Caco-2 (cell line): ENCODE results near the gene YES1. TPM values are rescaled to one million over a fixed set of nuclear protein-coding genes. Genes with fewer than 3 reads are reported as not detected.
A peak's percentile ranks its signal among the peaks of the same experiment; 100 is the strongest.

Source experiments
- BruUV-seq: library from RNA; stranded (reverse); fragments of 400-500 nt; replicated peaks from 2 replicates; lab custom pipeline; 2021; lab: Mats Ljungman, UMichigan
- CTCF ChIA-PET: fragments of 300-600 bp; sonication (Branson Sonifier 250); formaldehyde crosslinking; loops from one replicate; lab custom pipeline; 2022; ENCODE audit warnings: antibody characterized with exemption; lab: Charles Lee
- POLR2A ChIA-PET: fragments of 300-600 bp; sonication (Branson Sonifier 250); formaldehyde crosslinking; loops from one replicate; lab custom pipeline; 2022; ENCODE audit warnings: antibody characterized with exemption; lab: Charles Lee
- DNase-seq, 2 experiments: peaks; one replicate each; pipeline versions ENCODE4 v3.0.0 to v3.0.0-alpha.2; 2020 to 2022
- H3K27me3 ChIP-seq: replicated peaks from 2 replicates; pipeline ENCODE4 v1.6.0; 2011; ENCODE audit warnings: low read length; ENCODE audit not compliant: control insufficient read depth, insufficient read depth
- H3K36me3 ChIP-seq: 2 replicates; pipeline ENCODE4 v1.5.1; 2011; ENCODE audit warnings: low read length; ENCODE audit not compliant: control insufficient read depth, insufficient read depth
- H3K4me1 ChIP-seq: fragments of 250-450 bp; sonication (Bioruptor Pico); 2 replicates; pipeline ENCODE4 v1.5.1; 2020; ENCODE audit warnings: mild to moderate bottlenecking
- H3K4me3 ChIP-seq: 2 replicates; pipeline ENCODE4 v1.5.1; 2011; ENCODE audit warnings: low read depth, mild to moderate bottlenecking, control low read depth, low read length
- H3K9me3 ChIP-seq: fragments of 250-450 bp; sonication (Bioruptor Pico); 2 replicates; pipeline ENCODE4 v1.5.1; 2020; ENCODE audit warnings: mild to moderate bottlenecking, moderate library complexity
- H3K27ac Mint-ChIP-seq: one replicate; pipeline ENCODE4 v1.8.0; 2022; ENCODE audit warnings: mixed read lengths; ENCODE audit not compliant: unreplicated experiment
- H3K27me3 Mint-ChIP-seq: one replicate; pipeline ENCODE4 v1.8.0; 2022; ENCODE audit warnings: mixed read lengths; ENCODE audit not compliant: insufficient read depth, unreplicated experiment
- H3K36me3 Mint-ChIP-seq: one replicate; pipeline ENCODE4 v1.8.0; 2022; ENCODE audit warnings: mild to moderate bottlenecking, mixed read lengths; ENCODE audit not compliant: insufficient read depth, unreplicated experiment
- H3K4me1 Mint-ChIP-seq: one replicate; pipeline ENCODE4 v1.8.0; 2022; ENCODE audit warnings: low read depth, mixed read lengths; ENCODE audit not compliant: unreplicated experiment
- H3K4me3 Mint-ChIP-seq: one replicate; pipeline ENCODE4 v1.8.0; 2022; ENCODE audit warnings: mild to moderate bottlenecking, moderate library complexity, mixed read lengths; ENCODE audit not compliant: unreplicated experiment
- H3K9me3 Mint-ChIP-seq: one replicate; pipeline ENCODE4 v1.8.0; 2022; ENCODE audit warnings: mixed read lengths; ENCODE audit not compliant: unreplicated experiment
- CTCF ChIP-seq, 2 experiments: fragments of 200-600 bp in 1 of 2; IDR thresholded peaks; 1 replicate in 1 of 2; 2 replicates in 1 of 2; pipeline versions ENCODE4 v1.5.1 to v1.8.0; 2011 to 2022; ENCODE audit warnings: antibody characterized with exemption in 1 of 2, control low read depth in 1 of 2, inconsistent platforms in 1 of 2, low read depth in 1 of 2, low read length in 1 of 2, mild to moderate bottlenecking in 1 of 2, moderate library complexity in 1 of 2; ENCODE audit not compliant: insufficient read depth in 1 of 2, severe bottlenecking in 1 of 2, unreplicated experiment in 1 of 2
- intact Hi-C: fragments of 100-400 bp; cut with micrococcal nuclease; formaldehyde crosslinking; loops from one replicate; pipeline ENCODE4 v1.10.0; 2022; ENCODE audit not compliant: unreplicated experiment
- total RNA-seq: library from RNA; stranded (reverse); gene quantifications from 2 replicates; pipeline ENCODE4 v1.2.3, GENCODE V29; 2022

Gene YES1
- total RNA-seq, 1 experiment from 2014 or later, result 95.0 TPM

DNA sequence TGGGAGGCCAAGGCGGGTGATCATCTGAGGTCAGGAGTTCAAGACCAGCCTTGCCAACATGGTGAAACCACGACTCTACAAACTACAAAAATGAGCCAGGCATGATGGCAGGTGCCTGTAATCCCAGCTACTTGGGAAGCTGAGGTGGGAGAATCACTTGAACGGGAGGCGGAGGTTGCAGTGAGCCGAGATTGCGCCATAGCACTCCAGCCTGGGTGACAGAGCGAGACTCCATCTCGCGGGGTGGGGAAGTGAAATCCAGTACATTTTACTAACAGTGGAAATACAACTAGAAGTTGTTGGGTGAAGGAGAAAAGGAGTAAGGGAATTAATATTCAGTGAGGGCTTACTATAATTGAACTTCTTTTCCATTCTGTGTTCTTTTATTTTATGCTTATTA is 86.4 kb downstream of the YES1 start:
- ChIA-PET CTCF (no interaction called here), POLR2A (no interaction called here)
- Histone ChIP-seq H3K4me1 (no peaks in the 10 kb centered on the region), H3K27me3 (no peaks in the 10 kb centered on the region), H3K9me3 (no peaks in the 10 kb centered on the region), H3K36me3 (no peaks in the 10 kb centered on the region), H3K4me3 (no peak overlapping the region)
- no peak for TF ChIP-seq CTCF (IDR thresholded peaks at IDR 0.05; ENCODE audit: insufficient read depth in 1 of 2, low read depth in 1 of 2, low read length in 1 of 2, severe bottlenecking in 1 of 2, unreplicated experiment in 1 of 2)
- Mint-ChIP-seq H3K4me1 (no peaks in the 10 kb centered on the region), H3K27me3 (no peaks in the 10 kb centered on the region), H3K9me3 (no peaks in the 10 kb centered on the region), H3K4me3 (no peak overlapping the region), H3K27ac (no peak overlapping the region), H3K36me3 (peaks cover 48% of the 10 kb centered on the region)
- DNase-seq, result no peak
- intact Hi-C loops, result no loop called here
- no TSS peak for BruUV-seq

- no peak for DNase-seq
- ChIA-PET CTCF (no interaction called here), POLR2A (no interaction called here)
- Mint-ChIP-seq H3K27ac (no peak overlapping the region), H3K4me1 (no peaks in the 10 kb centered on the region), H3K9me3 (no peaks in the 10 kb centered on the region), H3K36me3 (peaks cover 44% of the 10 kb centered on the region), H3K27me3 (no peaks in the 10 kb centered on the region), H3K4me3 (no peak overlapping the region)
- TSS peak; percentile 49 for BruUV-seq
- no peak for TF ChIP-seq CTCF (IDR thresholded peaks at IDR 0.05; ENCODE audit: insufficient read depth in 1 of 2, low read depth in 1 of 2, low read length in 1 of 2, severe bottlenecking in 1 of 2, unreplicated experiment in 1 of 2)
- no peaks in the 10 kb centered on the region for H3K27me3 ChIP-seq
- no peaks in the 10 kb centered on the region for H3K36me3 ChIP-seq
- intact Hi-C loops, result no loop called here
- H3K4me1 ChIP-seq, result no peaks in the 10 kb centered on the region
- no peak overlapping the region for H3K4me3 ChIP-seq
- H3K9me3 ChIP-seq, result no peaks in the 10 kb centered on the region
Observed at GRCh38 chr18:723541-724080, 88.4 kb downstream of the YES1 start.

- BruUV-seq, result no TSS peak
- no peaks in the 10 kb centered on the region for H3K9me3 ChIP-seq
- Mint-ChIP-seq H3K9me3 (no peaks in the 10 kb centered on the region), H3K27ac (no peak overlapping the region), H3K4me1 (no peaks in the 10 kb centered on the region), H3K27me3 (no peaks in the 10 kb centered on the region), H3K36me3 (peaks cover 14% of the 10 kb centered on the region), H3K4me3 (no peak overlapping the region)
- POLR2A ChIA-PET, result no interaction called here
- no peak for DNase-seq
- no peak for TF ChIP-seq CTCF (IDR thresholded peaks at IDR 0.05; ENCODE audit: insufficient read depth in 1 of 2, low read depth in 1 of 2, low read length in 1 of 2, severe bottlenecking in 1 of 2, unreplicated experiment in 1 of 2)
- no peak overlapping the region for H3K4me3 ChIP-seq
- no peaks in the 10 kb centered on the region for H3K4me1 ChIP-seq
- CTCF ChIA-PET, result no interaction called here
- no peaks in the 10 kb centered on the region for H3K36me3 ChIP-seq
- intact Hi-C loops, result no loop called here
- H3K27me3 ChIP-seq, result no peaks in the 10 kb centered on the region
Observed at GRCh38 chr18:717003-717402, 95.0 kb downstream of the YES1 start.
